GM10266 (cell line): ENCODE results near the gene CPA5.

Experiments used
- DNase-seq: peaks from one replicate; pipeline ENCODE4 v3.0.0; 2012; ENCODE audit errors: extremely low spot score
- CTCF ChIP-seq: IDR thresholded peaks from 2 replicates; pipeline ENCODE4 v1.5.1; 2012; ENCODE audit warnings: mild to moderate bottlenecking, low read depth; ENCODE audit not compliant: control insufficient read depth, insufficient read depth; ENCODE audit errors: missing control alignments

The CPA5 gene

DNA sequence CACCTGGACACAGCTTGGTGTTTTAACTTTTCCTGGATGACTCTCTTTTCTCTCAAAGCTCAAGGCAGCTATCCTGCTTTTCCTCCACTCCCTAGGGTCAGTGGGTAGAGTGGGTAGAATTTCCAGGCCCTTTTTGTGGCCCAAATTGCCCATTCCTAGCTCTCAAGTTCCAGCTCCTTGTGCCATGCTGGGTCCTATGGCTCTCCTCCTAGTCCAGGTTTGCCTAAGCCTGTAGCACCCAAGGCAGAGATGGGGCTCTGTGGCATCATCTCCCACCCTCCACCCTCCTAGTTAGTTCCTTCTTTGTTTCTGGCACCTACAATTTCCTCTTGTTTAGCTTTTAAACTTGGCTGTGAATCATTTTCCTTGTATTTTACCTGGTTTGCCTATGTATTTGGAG is 42.0 kb upstream of the CPA5 start:
- TF ChIP-seq CTCF, result no peak
- DNase-seq, result no peak

DNA sequence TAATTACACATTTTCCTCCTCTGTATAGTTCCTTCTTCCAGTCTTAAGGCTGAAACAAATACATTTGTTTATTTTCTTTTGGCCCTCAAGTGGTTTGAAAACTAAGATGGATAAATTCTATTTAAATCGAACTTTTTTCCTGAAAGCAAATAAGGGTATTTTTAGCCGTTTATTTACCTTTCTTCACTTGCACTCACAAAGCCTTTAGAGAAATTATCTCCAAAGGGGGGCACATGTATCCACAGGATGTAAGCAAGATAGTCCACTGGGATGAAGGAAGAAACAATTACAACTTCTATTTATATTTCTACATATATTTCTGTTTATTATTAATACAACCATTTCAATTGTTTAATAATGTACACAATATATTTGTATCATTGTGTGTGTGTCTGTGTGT is 41.5 kb upstream of the CPA5 start:
- DNase-seq, result no peak
- no peak for TF ChIP-seq CTCF

DNA sequence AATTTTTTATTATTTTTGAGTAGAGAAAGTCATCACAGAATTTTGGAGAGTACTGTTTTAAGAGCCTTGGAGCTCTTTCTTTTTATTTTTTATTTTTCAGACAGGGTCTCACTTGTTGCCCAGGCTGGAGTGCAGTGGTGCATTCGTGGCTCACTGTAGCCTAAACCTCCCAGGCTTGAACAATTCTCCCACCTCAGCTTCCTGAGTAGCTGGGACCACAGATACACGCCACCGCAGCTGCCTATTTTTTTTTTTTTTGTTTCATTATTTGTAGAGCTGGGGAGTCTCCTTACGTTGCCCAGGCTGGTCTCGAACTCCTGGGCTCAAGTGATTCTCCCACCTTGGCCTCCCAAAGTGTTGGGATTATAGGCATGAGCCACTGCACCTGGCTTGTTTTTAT is 41.1 kb upstream of the CPA5 start:
- no peak for TF ChIP-seq CTCF
- DNase-seq, result no peak

- TF ChIP-seq CTCF, result no peak
- DNase-seq, result no peak
These were observed 40.6 kb upstream of the CPA5 start for GRCh38 chr7:130303982-130304381.

DNA sequence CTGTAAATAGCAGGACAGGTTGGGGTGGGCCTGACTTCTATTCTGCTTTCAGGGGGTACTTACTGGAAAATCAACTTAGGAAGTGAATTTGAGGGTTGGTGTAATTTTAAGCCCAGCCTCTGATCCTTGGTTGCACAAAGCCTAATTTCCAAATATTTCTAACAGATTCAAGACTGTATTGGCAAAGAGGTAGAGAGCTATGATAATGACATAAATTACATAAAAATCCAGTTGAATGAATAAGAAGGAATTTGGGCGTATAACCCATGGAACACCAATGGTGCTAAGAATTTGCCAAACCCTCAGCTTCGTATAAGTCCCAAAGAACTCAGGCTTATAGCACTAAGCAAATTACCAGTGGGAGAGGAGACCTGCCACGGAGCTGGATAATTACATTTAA is 39.7 kb upstream of the CPA5 start:
- no peak for DNase-seq
- TF ChIP-seq CTCF, result no peak

DNA sequence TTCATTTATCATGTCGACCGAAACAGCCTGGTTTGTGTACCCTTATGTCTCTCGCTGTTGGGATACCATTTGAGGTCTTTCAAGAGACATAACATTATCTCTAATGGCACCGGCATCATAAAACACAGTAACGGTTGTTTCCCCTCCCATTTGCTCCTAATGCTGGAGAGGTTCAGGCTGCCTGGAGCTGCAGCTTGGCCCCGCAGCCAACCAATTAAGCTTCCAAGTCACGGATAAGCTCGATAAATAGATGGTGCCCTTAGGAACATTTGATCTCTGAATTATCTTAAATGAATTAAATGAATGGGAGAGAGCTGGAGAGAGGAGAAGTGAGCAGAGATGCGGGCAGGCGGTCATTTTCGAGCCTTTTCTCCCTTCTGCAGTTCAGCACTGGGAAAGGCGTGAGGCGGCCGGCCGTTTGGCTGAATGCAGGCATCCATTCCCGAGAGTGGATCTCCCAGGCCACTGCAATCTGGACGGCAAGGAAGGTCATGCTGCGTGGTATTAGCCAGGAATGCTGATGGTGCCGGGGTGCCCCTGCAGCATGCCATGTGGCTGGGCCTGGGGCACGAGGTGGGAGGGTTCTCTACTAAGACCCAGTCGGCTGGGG is 39.1 kb upstream of the CPA5 start:
- no peak for TF ChIP-seq CTCF
- no peak for DNase-seq

DNA sequence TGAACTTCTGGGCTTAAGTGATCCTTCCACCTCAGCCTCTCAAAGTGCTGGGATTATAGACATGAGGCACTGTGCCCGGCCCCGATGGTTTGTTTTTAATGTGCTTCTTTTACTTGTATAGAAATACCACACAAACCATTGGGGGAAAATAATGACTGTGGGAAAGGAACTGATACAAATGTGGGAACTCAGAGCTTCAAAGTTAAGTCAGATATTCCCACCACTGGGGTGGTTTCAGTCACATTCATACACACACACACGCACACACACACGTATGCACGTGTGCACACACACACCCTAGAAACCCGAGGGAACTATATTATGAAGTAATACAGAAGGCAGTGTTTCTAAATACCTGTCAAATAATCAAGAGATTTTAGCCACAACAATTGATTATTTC is 34.6 kb upstream of the CPA5 start:
- no peak for TF ChIP-seq CTCF
- peak; percentile 23 for DNase-seq
